PC-9 (cell line): ENCODE measurements around the gene OPHN1. TPM values are rescaled to one million over a fixed set of nuclear protein-coding genes. Genes with fewer than 3 reads are reported as not detected.

Experiments
- BruUV-seq: library from RNA; stranded (reverse); fragments of 400-500 nt; replicated peaks from 2 replicates; lab custom pipeline; 2021; lab: Mats Ljungman, UMichigan
- CTCF ChIA-PET: fragments of 300-600 bp; sonication (Branson Sonifier 250); formaldehyde crosslinking; loops from one replicate; lab custom pipeline; 2022; ENCODE audit warnings: antibody characterized with exemption; lab: Charles Lee
- POLR2A ChIA-PET: fragments of 300-600 bp; sonication (Branson Sonifier 250); formaldehyde crosslinking; loops from one replicate; lab custom pipeline; 2022; ENCODE audit warnings: antibody characterized with exemption; ENCODE audit not compliant: unreplicated experiment; lab: Charles Lee
- DNase-seq, 2 experiments: peaks; one replicate each; pipeline versions ENCODE4 v3.0.0 to v3.0.0-alpha.2; 2015 to 2022; ENCODE audit warnings: mixed read lengths in 1 of 2
- H2AFZ ChIP-seq: fragments of 200-600 bp; sonication (generic); 2 replicates; pipeline ENCODE4 v1.8.1; 2017; ENCODE audit warnings: antibody characterized with exemption
- H3F3A ChIP-seq: fragments of 200-600 bp; sonication (generic); 2 replicates; pipeline ENCODE4 v1.8.1; 2017; ENCODE audit warnings: antibody characterized with exemption, mild to moderate bottlenecking, low read depth; ENCODE audit not compliant: insufficient read depth
- H3K27ac ChIP-seq: fragments of 200-600 bp; sonication (generic); 2 replicates; pipeline ENCODE4 v1.6.1; 2016; ENCODE audit warnings: mixed run types
- H3K27me3 ChIP-seq: fragments of 200-600 bp; sonication (generic); 2 replicates; pipeline ENCODE4 v1.6.1; 2016; ENCODE audit warnings: low read depth, mixed run types; ENCODE audit not compliant: insufficient read depth
- H3K36me3 ChIP-seq: fragments of 200-600 bp; sonication (generic); 2 replicates; pipeline ENCODE4 v1.6.1; 2016; ENCODE audit warnings: low read depth, mixed run types
- H3K4me1 ChIP-seq: fragments of 200-600 bp; sonication (generic); replicated peaks from 2 replicates; pipeline ENCODE4 v1.6.1; 2016; ENCODE audit warnings: mixed run types; ENCODE audit not compliant: insufficient read depth
- H3K4me2 ChIP-seq: fragments of 200-600 bp; sonication (generic); 2 replicates; pipeline ENCODE4 v1.6.1; 2017; ENCODE audit warnings: mixed run types
- H3K4me3 ChIP-seq: fragments of 200-600 bp; sonication (generic); 2 replicates; pipeline ENCODE4 v1.6.1; 2016; ENCODE audit warnings: mixed run types
- H3K79me2 ChIP-seq: fragments of 200-600 bp; sonication (generic); 2 replicates; pipeline ENCODE4 v1.6.1; 2017; ENCODE audit warnings: low read depth, mixed run types
- H3K9me2 ChIP-seq: fragments of 200-600 bp; sonication (generic); 2 replicates; pipeline ENCODE4 v1.8.1; 2017; ENCODE audit warnings: mild to moderate bottlenecking; ENCODE audit not compliant: insufficient read depth
- H3K9me3 ChIP-seq: fragments of 200-600 bp; sonication (generic); 2 replicates; pipeline ENCODE4 v1.8.1; 2016; ENCODE audit warnings: low read depth; ENCODE audit not compliant: insufficient read depth
- H4K20me1 ChIP-seq: fragments of 200-600 bp; sonication (generic); 2 replicates; pipeline ENCODE4 v1.8.1; 2017; ENCODE audit not compliant: insufficient read depth
- EZH2 ChIP-seq: fragments of 200-600 bp; sonication (generic); IDR thresholded peaks from 2 replicates; pipeline ENCODE4 v1.8.0; 2017; ENCODE audit warnings: antibody characterized with exemption, low read depth
- intact Hi-C: fragments of 100-400 bp; cut with micrococcal nuclease; formaldehyde crosslinking; loops from one replicate; pipeline ENCODE4 v1.10.0; 2022; ENCODE audit not compliant: unreplicated experiment
- total RNA-seq: library from RNA; stranded (reverse); gene quantifications from 2 replicates; pipeline ENCODE4 v1.2.3, GENCODE V29; 2021
- TF ChIP-seq, protein P1 (sequence below): fragments of 200-600 bp; sonication (generic); conservative IDR thresholded peaks from 2 replicates; pipeline ENCODE4 v1.6.1; 2017; ENCODE audit warnings: mixed run types, antibody characterized with exemption, mild to moderate bottlenecking, moderate library complexity

The OPHN1 gene
- total RNA-seq, 1 experiment from 2014 or later, result 9.3 TPM

DNA sequence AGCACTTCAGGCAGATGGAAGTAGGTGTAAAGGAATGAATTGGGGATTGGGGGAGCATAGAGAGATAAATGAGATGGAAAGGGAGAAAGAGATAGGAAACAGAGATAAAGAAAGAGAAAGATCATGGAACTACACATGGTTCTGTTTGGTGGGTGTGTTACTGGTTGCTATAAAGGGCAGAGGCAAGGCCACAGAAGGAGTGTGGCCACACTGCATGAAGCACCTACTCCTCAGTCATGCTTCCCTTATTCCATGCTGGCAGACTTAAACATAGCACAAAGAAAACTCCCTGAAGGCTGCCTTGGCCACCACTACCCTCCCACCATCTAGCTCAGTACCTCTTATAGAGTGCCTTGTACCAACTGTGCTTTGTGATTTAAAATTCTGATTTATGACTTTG lies 56.9 kb downstream of the OPHN1 start:
- H3K79me2 ChIP-seq, result no peaks in the 10 kb centered on the region
- BruUV-seq, result no TSS peak
- H3K27ac ChIP-seq, result no peak overlapping the region
- no peaks in the 10 kb centered on the region for H3F3A ChIP-seq
- no peak overlapping the region for H2AFZ ChIP-seq
- no peaks in the 10 kb centered on the region for H4K20me1 ChIP-seq
- POLR2A ChIA-PET, result no interaction called here
- intact Hi-C loops, result no loop called here
- TF ChIP-seq EZH2, result no peak
- TF ChIP-seq, protein P1, sequence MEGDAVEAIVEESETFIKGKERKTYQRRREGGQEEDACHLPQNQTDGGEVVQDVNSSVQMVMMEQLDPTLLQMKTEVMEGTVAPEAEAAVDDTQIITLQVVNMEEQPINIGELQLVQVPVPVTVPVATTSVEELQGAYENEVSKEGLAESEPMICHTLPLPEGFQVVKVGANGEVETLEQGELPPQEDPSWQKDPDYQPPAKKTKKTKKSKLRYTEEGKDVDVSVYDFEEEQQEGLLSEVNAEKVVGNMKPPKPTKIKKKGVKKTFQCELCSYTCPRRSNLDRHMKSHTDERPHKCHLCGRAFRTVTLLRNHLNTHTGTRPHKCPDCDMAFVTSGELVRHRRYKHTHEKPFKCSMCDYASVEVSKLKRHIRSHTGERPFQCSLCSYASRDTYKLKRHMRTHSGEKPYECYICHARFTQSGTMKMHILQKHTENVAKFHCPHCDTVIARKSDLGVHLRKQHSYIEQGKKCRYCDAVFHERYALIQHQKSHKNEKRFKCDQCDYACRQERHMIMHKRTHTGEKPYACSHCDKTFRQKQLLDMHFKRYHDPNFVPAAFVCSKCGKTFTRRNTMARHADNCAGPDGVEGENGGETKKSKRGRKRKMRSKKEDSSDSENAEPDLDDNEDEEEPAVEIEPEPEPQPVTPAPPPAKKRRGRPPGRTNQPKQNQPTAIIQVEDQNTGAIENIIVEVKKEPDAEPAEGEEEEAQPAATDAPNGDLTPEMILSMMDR, result no peak
- H3K4me3 ChIP-seq, result no peak overlapping the region
- H3K27me3 ChIP-seq, result no peaks in the 10 kb centered on the region
- no peaks in the 10 kb centered on the region for H3K9me3 ChIP-seq
- CTCF ChIA-PET, result no interaction called here
- H3K9me2 ChIP-seq, result no peaks in the 10 kb centered on the region
- H3K4me2 ChIP-seq, result no peak overlapping the region
- no peak for DNase-seq
- H3K36me3 ChIP-seq, result no peaks in the 10 kb centered on the region
- H3K4me1 ChIP-seq, result no peaks in the 10 kb centered on the region

DNA sequence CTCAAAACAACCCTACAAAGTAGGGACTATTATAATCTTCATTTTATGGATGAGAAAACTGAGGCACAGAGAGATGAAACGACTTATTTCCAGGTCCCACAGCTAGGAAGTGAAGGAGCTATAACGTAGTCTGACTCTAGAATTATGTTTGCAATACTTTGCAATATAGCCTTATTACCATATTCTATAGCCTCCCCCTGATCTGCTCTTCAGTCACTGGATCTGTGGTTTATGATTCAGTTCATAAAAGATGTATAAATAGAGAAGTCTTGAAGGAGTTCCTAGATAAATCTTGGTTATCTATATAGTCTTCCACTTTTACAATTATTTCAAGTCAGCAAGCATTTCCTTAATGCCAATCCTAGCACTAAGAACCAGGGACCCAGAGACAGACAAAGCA lies 57.5 kb downstream of the OPHN1 start:
- no peaks in the 10 kb centered on the region for H3K9me2 ChIP-seq
- DNase-seq, result no peak
- CTCF ChIA-PET, result no interaction called here
- no peak overlapping the region for H2AFZ ChIP-seq
- no TSS peak for BruUV-seq
- no peak overlapping the region for H3K4me3 ChIP-seq
- no peaks in the 10 kb centered on the region for H3F3A ChIP-seq
- no peaks in the 10 kb centered on the region for H3K4me1 ChIP-seq
- no peaks in the 10 kb centered on the region for H3K27me3 ChIP-seq
- POLR2A ChIA-PET, result no interaction called here
- no peak for TF ChIP-seq EZH2
- TF ChIP-seq, protein P1, result no peak
- no peaks in the 10 kb centered on the region for H3K9me3 ChIP-seq
- H3K79me2 ChIP-seq, result no peaks in the 10 kb centered on the region
- H3K36me3 ChIP-seq, result no peaks in the 10 kb centered on the region
- no peak overlapping the region for H3K27ac ChIP-seq
- no peak overlapping the region for H3K4me2 ChIP-seq
- no peaks in the 10 kb centered on the region for H4K20me1 ChIP-seq
- intact Hi-C loops, result no loop called here

DNA sequence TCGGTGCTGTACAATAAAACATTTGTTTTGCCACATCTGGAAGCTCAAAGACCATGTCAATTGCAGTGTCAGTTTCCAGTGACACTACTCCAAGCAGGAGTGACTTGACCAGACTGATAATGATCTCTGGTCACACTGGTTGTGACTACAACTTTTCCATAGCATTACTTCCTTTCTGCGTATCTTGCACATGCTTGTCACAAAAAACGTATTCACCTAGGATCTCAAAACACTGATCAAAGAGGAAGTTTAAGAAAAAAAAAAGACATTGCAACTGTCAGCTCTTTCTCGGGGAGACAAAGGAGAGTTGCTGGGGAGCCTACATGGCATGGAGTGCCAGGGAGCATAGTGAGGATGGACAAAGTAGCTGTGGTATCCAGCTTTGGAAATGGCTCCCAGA lies 60.6 kb downstream of the OPHN1 start:
- POLR2A ChIA-PET, result no interaction called here

More for the DNA sequence above, 60.6 kb downstream of the OPHN1 start:
- Histone ChIP-seq H3K4me2 (no peak overlapping the region), H3K4me3 (no peak overlapping the region), H3K9me2 (no peaks in the 10 kb centered on the region), H3K79me2 (no peaks in the 10 kb centered on the region), H3F3A (no peaks in the 10 kb centered on the region), H3K36me3 (no peaks in the 10 kb centered on the region), H4K20me1 (no peaks in the 10 kb centered on the region), H3K27ac (no peak overlapping the region), H3K27me3 (no peaks in the 10 kb centered on the region), H3K4me1 (no peaks in the 10 kb centered on the region), H2AFZ (no peak overlapping the region), H3K9me3 (no peaks in the 10 kb centered on the region; the same call in 1 of the 2 replicates)
- no peak for DNase-seq
- intact Hi-C loops, result no loop called here
- TF ChIP-seq EZH2, result no peak
- TF ChIP-seq, protein P1, result no peak
- BruUV-seq, result no TSS peak
- CTCF ChIA-PET, result no interaction called here
